ENCODE results near the gene SNAI1.

The SNAI1 gene

DNA sequence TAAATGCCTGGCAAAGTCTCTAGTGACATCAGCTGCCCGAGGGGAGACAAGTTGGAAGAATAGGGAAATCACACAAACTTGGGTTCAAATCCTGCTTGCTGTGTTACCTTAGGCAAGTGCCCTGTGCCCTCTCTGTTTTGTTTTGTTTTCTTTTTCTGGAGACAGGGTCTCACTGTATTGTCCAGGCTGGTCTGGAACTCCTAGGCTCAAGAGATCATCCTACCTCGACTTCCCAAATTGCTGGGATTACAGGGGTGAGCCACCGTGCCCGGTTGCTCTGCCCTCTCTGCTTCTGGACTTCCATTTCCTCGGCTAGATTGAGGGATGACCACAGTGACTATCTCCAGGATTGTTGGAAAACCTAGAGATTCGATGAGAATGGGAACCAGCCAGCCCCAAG, 55.4 kb downstream of the SNAI1 start:
- DNase-seq, result no peak

All from GOT3 (cell line).